HCEC 1CT (cell line): ENCODE data around the gene DOCK4.
A peak's percentile ranks its signal among the peaks of the same experiment; 100 is the strongest.
"Not testable (repeated sequence)": the region's sequence is repeated elsewhere in the genome, so short reads cannot be mapped to it uniquely, and the experiment has no call there.

Source experiments
- DNase-seq: peaks from one replicate; pipeline ENCODE4 v3.0.0-alpha.2; 2017

The DOCK4 gene, protein sequence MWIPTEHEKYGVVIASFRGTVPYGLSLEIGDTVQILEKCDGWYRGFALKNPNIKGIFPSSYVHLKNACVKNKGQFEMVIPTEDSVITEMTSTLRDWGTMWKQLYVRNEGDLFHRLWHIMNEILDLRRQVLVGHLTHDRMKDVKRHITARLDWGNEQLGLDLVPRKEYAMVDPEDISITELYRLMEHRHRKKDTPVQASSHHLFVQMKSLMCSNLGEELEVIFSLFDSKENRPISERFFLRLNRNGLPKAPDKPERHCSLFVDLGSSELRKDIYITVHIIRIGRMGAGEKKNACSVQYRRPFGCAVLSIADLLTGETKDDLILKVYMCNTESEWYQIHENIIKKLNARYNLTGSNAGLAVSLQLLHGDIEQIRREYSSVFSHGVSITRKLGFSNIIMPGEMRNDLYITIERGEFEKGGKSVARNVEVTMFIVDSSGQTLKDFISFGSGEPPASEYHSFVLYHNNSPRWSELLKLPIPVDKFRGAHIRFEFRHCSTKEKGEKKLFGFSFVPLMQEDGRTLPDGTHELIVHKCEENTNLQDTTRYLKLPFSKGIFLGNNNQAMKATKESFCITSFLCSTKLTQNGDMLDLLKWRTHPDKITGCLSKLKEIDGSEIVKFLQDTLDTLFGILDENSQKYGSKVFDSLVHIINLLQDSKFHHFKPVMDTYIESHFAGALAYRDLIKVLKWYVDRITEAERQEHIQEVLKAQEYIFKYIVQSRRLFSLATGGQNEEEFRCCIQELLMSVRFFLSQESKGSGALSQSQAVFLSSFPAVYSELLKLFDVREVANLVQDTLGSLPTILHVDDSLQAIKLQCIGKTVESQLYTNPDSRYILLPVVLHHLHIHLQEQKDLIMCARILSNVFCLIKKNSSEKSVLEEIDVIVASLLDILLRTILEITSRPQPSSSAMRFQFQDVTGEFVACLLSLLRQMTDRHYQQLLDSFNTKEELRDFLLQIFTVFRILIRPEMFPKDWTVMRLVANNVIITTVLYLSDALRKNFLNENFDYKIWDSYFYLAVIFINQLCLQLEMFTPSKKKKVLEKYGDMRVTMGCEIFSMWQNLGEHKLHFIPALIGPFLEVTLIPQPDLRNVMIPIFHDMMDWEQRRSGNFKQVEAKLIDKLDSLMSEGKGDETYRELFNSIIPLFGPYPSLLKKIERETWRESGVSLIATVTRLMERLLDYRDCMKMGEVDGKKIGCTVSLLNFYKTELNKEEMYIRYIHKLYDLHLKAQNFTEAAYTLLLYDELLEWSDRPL (N-terminal part only)

DNA sequence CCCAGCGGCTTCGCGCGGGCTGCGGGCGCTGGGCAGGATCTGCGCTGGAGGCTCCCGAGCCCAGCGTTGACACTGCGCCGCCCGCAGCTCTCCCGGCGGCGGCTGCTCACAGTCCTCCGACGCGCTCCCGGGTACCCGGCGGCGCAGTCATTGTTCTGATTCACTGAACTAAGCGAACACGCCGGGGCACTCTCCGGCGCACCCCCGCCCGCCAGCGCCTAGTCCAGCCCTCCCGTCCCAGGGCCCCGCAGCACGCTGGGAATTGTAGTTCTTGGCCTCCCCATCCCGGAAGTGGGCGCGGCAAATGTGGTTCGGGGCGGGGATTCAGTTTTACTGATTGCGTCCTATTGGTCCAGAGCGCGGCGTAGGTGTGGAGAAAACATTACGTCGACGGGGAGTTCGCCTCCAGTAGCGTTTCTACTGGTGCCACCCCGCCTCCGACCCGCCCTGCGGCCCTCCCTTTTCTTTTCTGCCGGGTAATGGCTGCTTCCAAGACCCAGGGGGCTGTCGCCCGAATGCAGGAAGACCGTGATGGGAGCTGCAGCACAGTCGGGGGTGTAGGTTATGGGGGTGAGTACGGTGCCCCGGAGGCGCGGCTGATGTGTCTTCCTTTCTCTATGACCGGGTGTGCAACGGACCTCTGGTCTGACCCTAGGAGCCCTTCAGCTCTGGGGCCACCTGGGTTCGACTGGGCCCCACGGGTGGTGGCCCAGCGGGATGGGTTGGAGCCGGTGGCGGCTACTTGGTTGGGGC, at the start of gene DOCK4, which contains the start of gene ZNF277:
Gene DOCK4, minus strand, starts transcription at position 162 of the 753 bp plus-strand sequence. CDS start 261 bp downstream, outside the sequence.
Gene ZNF277, plus strand, starts transcription at position 458 of the 753 bp plus-strand sequence. Its CDS starts 22 bp downstream, at position 480.
- peak; percentile 99 for DNase-seq

DNA sequence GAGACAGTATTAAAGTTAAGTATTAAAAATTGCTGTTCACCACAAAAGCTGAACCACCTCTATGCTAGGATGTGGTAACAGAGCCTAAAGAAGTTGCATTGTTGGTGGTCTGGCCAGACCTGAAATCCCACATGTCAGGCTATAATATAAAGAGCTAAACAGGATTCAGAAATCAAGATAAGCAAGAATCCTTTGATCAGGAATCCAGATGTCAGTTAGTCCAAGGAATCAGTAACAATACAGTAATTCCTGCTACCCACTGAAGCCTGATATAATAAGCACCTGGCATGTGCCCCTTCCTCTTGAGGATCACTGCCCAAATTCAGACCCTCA, 49.2 kb upstream of the DOCK4 start:
- DNase-seq = no peak

DNA sequence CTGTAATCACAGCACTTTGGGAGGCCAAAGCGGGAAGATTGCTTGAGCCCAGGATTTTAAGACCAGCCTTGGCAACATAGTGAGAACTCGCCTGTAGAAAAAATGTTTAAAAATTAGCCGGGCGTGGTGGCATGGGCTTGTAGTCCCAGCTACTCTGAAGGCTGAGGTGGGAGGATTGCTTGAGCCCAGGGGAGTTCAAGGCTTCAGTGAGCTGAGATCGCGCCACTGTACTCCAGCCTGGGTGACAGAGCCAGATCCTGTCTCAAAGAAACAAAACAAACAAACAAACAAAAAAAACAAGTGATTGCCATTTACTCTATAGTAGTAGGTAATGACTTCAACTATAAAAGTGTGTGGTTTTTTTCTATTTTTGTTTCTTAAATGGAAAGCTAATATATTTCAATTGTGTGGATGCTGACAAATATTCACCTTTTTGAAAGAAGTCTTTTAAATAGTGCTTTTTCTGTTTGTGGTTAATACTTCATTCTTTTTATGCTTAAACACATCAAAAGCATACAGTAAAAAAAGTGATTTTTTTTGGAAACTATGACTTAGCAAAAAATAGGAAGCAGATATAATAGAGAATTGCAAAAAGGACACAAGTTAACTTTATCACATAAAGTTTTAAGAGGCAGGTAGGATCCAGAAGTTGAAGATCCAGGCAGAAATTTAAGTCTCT, 48.6 kb upstream of the DOCK4 start:
- DNase-seq = no peak

DNA sequence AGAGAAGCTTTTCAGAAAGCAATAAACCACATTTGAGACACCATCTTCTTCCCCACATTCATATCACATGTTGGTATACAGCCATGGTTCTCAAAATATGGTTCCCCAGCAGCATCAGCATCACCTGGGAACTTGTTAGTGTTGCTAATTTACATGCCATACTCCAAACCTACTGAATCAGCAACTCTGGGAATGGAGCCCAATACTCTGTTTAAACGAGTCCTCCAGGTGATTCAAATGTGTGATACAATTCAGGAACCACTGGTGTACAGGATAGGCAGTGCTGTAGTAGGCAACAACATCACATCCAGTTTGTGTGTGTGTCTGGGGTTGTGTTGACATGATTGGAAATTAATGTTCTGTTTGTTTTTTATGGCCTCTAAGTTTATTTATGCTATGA, 48.0 kb upstream of the DOCK4 start:
- no peak for DNase-seq

DNA sequence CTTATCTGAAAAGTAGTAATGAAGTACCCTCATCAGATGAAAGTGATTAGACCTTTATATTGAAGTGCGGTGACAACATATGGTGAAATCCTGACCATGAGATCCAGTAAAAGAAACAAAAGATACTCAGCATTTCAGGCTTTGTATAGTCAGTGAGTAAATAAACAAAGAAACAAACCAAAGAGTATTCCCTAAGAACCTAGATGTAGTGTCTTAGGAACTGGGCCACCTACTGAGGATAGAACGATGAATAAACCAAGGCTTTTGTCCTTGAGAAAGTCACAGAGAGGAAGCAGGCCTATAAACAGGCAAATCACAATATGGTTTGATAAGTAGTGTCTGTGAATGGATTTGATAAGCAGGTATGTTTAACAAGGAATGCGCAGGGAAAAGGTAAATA, 46.5 kb upstream of the DOCK4 start:
- DNase-seq = no peak

DNA sequence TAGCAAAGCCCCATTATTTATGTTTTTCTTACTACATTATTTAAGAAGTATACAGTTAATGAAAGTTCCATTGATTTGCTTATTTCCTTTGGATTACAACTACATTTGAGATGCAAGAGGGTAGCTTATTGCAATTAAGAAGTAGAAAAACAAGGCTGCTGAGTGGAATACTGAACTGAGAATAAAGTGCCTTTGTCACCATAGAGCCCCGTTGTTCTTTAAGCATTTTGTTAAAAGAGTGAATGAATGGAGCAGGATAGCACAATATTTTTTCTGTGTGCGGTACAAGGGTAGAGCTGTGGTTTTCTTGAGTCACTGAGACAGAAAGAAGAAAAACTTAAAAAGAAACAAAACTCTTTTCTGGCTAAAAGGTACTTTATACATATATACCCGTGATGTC, 45.9 kb upstream of the DOCK4 start:
- DNase-seq = no peak

DNA sequence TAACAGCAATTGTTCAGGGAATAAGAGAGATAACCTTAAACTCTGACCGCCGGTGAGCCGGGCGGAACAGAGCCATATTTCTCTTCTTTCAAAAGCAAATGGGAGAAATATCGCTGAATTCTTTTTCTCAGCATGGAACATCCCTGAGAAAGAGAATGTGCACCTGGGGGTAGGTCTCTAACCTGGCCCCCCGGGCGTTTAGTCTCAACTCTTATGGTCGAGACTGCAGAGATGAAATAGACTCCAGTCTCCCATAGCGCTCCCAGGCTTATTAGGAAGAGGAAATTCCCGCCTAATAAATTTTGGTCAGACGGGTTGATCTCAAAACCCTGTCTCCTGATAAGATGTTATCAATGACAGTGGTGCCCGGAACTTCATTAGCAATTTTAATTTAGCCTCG, 43.8 kb upstream of the DOCK4 start:
- not testable (repeated sequence) for DNase-seq

DNA sequence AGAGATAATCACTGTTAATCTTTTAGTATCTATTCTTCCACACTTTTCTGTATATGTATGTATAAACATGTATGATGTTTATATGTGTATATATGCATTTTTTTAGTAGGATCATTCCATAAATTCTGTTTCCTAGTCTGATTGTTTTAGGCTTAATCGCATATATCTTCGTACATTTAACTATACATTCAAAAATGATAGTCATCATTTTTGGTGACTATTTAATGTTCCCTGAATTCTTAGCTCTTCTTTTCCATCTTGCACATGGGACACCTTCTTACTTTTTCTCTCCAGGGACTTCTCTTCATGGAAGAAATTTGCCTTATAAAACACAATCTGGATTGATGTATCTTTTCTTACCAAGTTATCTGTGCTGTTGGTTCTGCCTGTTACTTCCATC, 42.4 kb upstream of the DOCK4 start:
- DNase-seq = no peak

DNA sequence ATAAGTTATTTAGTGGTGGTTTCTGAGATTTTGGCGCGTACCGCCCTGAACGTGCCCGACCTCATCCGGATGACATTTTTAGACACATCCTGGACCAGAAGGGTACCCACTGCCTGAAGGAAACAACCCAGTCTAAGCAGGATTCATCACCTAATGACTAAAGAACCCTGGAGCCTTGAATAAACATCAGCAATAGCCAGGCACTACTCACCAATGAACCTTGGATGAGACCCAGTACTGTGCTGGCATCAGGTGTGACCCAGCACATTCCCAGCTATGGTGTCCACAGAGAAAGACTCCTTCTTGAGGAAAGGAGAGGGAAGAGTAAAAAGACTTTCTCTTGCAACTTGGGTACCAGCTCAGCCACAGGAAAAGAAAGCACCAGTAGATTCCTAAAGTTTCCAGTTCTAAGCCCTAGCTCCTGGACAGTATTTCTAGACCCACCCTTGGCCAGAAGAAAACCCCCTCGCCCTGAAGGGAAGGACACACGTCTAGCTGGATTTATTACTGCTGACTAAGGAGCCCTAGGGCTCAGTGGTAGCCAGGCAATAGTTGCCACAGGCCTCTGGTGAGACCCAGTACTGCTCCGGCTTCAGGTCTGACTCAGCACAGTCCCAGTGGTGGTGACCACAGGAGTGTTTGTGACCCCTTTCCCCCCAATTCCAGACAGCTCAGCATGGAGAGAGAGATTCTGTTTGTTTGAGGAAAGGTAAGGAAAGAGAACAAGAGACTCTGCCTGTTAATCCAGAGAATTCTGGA, 32.8 kb upstream of the DOCK4 start:
- no peak for DNase-seq

DNA sequence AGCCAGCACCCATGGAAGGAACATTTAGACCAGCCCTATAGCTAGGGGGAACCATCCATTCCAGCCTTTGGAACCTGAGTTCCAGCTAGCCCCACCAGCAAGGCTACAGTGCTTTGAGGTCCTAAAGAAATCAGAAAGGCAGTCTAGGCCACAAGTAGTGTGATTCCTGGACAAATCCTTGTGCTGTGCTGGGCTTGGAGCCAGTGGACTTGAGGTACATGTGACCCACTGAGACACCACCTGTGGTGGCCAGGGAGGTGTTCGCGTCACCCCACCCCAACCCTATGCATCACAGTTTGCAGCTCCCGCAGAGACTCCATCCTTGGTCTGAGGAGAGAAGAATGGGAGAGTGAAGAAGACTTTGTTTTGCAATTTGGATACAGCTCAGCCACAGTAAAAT, 32.1 kb upstream of the DOCK4 start:
- no peak for DNase-seq

DNA sequence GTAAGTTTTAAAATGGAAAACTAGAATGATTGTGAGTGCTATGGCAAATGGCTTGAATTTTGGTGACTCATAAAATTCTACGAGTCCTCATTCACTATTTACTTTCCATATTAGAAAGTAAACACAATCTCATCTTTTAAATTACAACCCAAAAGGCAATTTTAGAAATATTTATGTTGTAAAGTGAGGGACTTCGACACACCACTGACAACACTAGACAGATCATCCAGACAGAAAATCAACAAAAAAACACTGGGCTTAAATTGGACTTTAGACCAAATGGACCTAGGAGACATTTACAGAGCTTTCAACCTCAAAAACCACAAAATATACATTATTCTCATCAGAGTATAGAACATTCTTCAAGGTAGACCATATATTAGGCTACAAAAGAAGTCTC, 30.4 kb upstream of the DOCK4 start:
- no peak for DNase-seq

DNA sequence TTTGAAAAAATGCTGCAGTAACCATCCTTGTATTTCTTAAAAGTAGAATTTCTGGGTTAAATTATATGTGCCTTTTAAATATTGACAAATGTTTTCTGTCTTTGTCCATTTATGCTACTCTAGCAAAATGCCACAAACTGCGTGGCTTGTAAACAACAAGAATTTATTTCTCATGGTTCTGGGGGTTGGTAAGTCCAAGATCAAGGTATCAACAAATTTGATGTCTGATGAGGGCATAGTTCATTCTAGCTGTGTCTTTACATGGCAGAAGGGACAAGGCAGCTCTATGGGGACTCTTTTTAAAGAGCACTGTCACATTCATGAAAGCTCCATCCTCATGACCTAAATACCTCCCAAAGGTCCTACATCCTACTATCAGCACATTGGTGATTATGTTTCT, 27.9 kb upstream of the DOCK4 start:
- DNase-seq = no peak

DNA sequence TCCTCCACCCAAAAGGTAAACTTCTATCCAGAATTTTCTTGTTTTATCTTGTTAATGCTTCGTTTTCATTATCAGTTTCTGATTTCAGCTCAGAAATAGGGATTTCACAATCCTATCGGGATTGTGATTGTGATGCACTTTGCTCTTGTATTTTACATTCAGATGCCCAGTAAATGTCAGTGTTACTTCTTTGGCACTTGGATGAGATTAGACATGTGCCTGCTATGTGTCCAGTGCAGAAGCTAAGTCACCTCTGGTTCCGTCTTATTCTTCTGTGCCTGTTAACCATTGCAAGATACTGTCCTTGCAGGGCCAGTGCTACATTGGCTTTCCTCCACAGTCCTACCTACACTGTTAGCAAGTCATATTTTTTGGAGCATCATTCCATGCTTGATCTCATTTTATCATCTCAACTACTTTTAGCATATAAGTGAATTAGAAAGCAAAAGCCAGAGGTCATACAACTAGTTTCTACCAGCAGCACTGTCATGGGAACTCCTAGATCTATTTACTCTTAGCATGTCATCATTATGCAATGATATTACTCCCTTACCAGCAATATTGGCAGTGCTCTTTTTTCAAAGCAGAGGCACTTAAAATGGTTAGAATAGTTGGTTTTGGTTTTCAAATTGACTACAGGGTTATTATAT, 27.0 kb upstream of the DOCK4 start:
- no peak for DNase-seq

DNA sequence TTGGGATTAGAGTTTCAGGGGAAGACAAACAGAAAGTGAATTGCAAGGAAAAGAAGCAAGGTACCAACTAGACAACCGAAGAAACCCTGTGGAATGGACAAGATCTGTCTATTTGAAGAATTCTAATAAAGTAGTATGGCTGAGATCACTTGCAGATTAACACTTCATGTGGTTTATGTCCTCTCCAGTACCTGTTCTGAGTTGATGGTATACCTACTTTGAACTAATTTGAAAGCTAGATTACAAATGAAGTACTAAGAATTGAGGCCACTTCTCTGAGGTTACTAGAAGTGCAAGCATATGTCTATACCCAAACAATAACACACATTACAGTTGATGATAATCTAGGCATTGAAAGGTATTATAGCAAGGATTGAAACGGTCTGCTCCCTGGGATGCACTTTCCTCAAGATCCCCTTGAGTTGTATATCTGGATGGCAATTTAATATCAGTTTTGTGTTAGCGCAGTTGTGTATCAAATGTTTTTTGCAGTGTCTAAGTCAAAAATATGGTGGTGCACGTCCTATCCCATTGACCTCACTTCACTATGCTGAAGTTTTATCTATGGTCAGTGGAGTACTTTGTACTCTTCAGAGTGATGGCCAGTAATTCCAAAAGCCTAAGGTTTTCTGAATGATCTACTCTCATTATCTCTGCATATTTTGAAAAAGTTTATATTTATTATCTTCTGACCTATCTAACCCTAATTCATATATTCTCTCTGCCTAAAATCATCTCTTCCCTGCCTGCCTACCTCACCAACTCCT, 26.2 kb upstream of the DOCK4 start:
- DNase-seq = no peak

DNA sequence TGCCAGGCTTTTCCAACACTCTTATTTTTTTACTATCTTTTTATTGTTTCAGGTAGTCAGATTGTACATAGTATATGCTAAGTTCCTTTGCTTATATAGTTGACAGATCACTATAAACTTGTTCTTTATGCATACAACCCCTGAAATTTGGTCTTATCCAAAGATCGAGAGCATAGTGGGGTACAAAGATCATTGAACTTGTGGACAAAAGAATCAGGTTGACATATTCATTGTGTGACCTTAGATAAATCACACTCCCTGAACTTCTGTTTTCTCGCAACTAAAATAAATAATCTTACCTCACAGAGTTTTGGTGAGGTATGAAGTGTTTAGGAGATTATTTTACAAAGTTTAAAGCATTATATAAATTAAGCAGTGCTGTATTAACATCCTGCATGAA, 22.4 kb upstream of the DOCK4 start:
- no peak for DNase-seq

DNA sequence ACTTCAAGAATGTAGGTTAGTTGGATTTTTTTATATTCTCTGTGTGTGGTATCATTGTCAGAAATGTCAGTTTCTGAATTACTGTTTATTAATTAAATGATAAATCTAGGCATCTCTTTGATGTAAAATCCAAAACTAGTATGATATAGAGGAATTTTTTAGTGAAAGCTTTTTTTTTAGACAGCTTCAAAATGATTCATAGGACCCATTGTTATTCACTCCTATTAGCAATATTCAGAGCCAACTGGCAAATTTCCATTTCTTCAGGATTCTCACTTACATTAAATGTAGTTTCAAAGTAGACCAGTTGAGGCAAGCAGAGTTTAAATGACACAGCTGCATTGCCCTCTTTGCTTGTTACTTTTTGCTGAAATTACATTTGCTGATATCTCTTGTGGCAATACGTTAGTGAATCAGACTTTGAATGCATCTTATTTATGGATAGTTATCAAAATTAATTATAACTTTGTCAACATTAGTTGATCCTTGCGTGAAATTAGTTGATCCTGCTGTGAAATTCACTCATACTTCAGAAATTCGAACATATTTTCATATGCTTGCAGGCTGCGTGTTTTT, 20.6 kb upstream of the DOCK4 start:
- DNase-seq = no peak

DNA sequence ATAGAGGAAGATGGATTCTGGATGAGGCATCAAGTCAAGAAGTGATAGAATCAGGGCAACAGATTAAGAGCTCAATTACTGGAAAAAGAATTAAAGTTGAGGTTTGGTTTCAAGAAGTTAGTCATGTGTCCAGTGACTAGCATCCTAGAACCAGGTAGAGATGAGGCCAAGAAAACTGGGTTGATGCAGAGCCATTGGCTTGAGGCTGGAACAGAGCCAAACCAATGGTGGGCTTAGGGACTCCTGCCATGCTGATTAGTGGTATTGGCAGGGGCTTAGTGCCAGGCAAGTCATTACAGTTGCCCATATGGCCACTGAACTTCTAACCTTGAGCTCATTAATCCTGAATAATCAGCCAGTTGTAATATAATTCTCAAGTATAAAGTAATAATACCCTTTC, 18.8 kb upstream of the DOCK4 start:
- no peak for DNase-seq

DNA sequence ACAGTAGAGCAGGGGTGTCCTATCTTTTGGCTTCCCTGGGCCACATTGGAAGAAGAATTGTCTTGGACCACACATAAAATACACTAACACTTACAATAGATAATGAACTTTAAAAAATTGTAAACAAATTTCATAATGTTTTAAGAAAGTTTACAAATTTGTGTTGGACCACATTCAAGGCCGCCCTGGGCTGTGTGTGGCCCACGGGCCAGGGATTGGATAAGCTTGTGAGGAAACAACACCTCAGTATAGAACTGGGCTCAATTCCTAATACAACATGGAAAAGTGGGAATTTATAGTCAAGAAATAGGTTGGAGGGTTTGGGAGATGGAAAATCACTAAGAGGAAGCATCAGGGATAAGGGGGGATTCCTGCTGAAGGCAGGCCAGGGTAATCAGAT, 18.0 kb upstream of the DOCK4 start:
- no peak for DNase-seq

DNA sequence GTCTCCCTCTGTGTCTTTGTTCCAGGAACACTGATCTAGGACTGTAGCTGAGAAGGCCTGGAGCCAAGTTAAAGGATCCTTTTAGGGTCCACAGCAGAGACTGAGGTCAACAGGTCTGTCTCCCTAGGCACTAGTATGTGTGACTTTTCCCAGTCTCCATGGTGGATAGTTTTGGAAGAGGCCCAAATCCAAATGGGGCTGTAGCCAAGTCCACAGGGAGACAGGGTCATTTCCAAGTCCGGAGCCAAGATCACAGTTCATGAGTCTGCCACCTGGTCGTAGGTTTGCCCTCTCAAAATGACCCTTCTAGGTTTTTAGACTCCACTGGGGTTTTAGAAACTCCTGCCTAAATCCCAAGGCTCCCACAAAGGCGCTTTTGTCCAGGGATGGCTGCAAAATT, 17.1 kb upstream of the DOCK4 start:
- no peak for DNase-seq
